ENCODE data around the gene C17orf114.

GRCh38 chr17:4816826-4817225 is 14.7 kb upstream of the C17orf114 start:
- no peak for TF ChIP-seq CTCF (IDR thresholded peaks at IDR 0.05)
- no peak for TF ChIP-seq POLR2A (IDR thresholded peaks at IDR 0.05)
